ENCODE results near the gene ABCA13.
"Not testable (repeated sequence)": the region's sequence is repeated elsewhere in the genome, so short reads cannot be mapped to it uniquely, and the experiment has no call there.

- not testable (repeated sequence) for TF ChIP-seq EP300 (IDR thresholded peaks at IDR 0.05; ENCODE audit: borderline replicate concordance in 1 of 2, low read depth in 1 of 2, low read length in 1 of 2); CTCF (IDR thresholded peaks at IDR 0.05); POLR2AphosphoS5 (IDR thresholded peaks at IDR 0.05; ENCODE audit: low read depth, low read length); ZBTB33 (IDR thresholded peaks at IDR 0.05; ENCODE audit: borderline replicate concordance, low read depth); TCF12 (IDR thresholded peaks at IDR 0.05)
Measured at GRCh38 chr7:48147690-48148089, 23.6 kb upstream of the ABCA13 start.
